GM18858 (cell line): ENCODE results near the gene ACVR1B.

Experiments
- ATAC-seq: cut with Tn5 transposase; IDR thresholded peaks from one replicate; pipeline ENCODE4 v1.9.1; 2021; ENCODE audit not compliant: unreplicated experiment

Gene ACVR1B

GRCh38 chr12:51917041-51917590 lies 34.4 kb upstream of the ACVR1B start:
- no peak for ATAC-seq

DNA sequence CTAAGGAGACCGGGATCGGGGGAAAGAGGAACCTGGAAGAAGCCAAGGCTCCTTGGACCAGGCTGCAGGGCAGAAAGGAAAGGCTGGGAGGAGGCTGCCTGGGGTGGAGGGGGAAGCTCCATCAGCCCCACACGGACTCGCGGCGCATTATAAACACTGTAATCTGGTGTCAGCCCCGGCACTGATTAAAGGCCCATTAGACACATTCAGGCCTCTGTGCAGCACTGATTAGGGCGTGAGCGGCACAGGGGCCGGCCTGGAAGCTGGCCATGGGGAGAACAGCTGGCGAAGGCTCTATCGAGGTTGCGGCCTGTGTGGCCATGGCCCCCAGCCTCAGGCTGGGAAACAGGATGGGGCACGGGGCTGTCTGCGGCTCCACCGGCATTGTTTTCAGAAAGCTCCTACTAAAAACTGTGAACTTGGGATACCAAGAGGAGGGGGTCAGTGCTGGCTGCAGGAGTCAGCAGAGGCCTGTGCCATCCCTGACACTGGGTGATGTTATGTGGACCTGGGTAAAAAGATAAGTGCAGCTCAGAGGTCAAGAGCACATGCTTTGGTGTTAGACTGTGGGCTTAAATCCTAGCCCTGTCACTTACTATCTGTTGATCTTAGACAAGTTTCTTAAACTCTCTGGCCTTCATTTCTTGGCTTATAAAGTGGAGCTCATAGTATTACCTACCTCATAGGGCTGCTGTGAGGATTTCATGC lies 33.6 kb upstream of the ACVR1B start:
- ATAC-seq: no peak

DNA sequence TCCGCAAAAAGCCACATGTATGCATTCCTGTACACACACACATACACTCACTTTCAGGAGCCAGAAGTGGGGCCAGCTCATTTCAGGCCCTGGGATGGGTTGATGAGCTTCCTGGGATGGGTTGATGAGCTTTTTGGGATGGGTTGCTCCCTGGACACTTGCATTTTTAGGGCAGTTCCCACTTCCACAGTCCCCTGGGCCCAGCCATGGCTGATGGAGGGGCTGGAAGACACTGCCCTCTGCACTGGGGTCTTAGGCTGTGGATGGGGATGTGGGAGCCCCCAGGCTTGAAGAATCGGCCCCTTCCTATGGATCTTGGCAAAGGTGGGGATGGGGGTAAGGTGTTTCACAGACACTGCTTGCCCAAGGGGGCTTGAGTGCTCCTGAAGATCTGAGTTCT lies 31.5 kb upstream of the ACVR1B start:
- no peak for ATAC-seq

DNA sequence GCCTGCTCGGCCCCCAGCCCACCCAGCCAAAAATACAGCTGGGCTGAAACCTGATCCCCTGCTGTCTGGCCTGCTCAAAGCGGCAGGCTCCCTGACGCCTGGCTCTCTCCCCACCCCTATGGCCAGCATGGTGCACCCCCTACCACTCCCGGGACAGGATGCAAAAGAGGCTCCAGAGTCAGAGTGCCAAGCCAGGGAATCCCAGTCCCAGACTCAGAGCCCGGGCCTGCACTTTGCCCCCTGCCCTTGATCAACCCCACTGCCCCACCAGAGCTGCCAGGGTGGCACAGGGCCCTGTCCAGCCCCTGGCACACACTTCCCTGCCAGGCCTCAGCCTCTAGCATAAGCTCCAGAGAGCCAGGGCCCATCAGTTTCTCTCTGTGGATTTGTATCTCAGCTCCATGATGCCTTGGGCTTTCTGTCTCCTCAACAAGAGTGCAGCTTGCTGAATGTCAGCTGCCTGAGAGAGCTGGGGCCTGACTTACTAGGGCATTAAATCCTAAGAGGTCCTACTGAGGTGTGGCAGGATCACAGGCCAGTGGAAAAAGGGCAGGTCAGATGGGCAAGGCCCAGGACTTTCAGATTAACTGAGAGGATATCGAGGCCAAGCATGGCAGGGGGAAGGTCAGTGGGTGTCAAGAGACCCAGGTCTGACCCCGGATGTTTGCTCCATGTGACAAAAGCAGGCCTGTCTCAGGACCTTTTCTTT lies 30.3 kb upstream of the ACVR1B start:
- ATAC-seq: no peak

DNA sequence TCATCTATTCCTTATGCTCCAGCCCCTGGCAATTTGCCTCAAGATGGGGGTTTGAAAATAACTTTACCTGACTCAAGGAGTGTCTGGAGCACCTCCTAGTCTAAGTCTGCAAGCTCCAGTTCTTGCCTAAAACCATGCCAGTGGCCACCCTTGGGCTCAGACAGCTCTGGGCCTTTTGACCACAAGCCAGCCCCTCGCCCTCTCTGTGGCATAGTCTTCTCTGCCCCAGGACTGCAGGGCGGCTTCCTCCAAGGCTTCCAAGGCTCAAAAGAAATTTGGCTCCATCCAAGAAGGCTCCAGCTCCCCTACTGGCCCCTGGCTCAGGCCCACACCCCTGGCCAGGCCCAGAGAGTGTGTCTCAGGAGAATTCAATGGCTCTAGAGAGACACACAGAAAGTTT lies 29.4 kb upstream of the ACVR1B start:
- no peak for ATAC-seq

GRCh38 chr12:51922762-51923505 lies 28.6 kb upstream of the ACVR1B start:
- ATAC-seq: no peak

DNA sequence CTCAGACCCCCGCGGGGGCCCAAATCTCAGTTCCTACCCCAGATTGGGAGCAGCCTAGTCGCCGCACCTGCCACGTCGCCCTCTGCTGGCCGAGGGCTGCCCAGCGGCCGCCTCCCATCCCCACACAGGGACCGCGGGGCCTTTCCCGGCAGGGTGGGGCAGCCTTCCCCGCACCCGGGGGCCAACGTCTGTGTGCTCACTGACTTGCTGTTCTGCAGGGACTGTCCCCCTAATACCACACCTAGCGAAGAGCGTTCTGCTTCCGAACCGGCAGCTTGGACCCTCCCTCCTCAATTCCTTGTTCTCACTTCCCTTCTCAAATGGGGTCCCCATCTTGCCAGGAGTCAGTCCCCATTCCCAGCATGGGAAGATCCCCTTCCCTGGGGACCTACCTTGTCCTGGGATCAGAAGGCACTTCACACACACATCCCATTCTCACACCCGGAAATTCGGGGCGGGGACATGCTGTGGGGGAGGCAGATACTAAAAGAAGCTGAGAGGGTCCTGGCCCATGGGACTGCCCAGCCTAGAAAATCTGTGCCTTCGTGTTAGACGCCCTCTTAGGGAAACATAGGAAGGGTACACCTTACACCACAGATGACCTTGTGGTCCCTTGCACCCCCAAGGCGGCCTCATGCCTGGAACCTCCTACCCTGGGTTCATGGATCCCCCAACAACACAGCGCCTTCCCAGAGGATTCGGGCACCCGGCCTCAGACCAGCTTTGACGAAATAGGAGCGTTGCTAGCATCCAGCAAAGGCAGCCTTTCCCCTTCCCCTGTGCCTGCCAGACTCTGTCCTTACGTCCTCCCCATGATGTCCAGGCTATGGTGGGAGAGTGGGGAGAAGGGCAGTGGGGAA lies 27.8 kb upstream of the ACVR1B start:
- ATAC-seq: no peak

DNA sequence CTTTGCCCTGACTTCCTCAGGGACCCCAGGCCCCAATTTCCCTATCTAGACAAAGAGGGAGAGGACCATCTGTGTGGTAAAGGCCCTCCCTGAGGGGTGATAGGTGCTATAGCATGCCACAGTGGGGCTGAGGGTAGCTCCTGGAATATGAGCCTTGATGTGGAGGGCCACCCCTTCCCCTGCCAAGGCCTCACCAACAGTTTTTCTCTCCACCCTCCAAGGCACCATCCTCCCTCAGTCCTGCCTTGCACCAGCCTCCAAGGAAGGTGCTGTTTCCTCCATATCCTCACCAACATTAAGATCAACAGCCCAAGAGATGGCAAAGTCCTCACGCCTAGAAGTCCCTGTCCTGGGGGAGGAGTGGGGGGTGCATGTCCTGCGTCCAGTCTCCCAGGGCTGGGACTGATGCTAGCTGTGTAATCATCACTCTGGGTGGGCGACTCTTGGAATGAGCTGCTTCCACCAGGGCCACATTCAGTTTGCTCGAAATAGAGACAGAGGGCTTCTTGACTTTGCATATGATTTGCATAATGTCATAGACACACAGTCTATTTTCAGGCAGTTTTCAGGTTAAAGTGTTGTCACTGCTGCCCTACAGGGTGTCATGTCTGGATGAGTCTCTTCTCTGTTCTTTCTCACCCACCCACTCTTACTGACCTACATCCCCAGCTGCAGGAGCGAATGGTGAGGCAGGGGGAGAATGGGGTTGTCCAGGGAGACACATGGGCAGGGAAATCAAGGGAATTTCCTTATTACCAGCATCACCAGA lies 26.8 kb upstream of the ACVR1B start:
- peak; percentile 43 for ATAC-seq

DNA sequence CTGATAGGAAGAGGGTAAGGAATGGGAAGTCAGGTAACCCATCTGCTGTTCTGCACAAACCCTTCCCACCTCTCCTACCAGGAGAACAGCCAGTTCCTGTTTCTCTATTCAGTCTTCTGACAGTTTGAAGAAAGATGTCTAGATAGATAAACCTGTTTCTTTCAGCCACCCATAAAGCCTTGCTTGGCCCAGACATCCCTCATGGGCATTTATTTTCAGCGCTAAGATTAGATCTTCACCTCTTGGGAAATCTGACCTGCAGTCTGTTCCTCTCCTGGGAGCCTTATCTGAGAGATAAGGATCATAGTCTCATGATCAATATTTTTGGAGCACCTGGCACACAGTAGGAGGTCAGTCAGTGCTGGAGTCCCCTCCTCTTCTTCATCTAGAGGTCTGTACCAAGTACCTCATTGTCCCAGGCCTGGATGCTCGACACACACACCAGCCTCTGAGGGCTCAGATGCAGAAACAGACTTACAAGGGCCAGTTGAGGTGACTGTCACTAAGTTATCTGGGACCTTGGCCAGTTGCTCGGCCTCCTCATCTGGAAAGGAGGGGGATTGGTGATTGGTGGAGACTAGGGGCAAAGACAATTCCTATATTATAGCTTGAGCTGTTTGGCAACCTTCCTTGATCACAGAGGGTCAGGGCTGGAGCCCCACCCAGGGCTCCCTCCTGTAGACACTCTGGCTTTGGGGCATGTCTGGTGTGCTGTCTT lies 26.0 kb upstream of the ACVR1B start:
- peak; percentile 6 for ATAC-seq

DNA sequence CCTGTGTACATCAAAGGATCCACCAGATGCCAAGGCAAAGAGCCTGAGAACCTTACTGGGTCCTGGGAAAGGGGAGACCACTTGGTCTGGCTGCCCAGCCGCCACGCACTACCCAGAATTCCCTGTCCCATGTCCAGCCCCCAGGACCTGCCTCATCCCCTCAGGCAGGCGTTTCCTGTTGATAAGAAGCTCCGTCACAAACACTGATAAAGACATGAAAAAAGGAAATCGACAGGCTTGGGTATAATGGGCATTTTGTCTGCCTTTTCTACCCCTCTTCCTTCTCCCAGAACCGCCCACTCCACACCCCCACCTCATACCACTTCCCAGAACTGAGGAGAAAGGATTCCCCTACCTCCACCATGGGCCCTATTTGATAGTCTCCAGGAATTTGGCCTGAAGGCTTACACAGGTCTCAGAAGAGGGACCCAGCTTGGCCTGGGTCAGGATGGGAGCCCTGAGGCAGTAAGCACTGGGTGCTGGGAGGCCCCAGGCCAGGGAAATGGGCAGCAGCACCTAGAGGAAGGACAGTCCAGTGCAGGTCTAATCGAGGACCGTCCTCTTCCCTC lies 25.4 kb upstream of the ACVR1B start:
- no peak for ATAC-seq

- ATAC-seq: no peak
Measured at GRCh38 chr12:51926718-51927117, 24.8 kb upstream of the ACVR1B start.

GRCh38 chr12:51932218-51933076 lies 19.1 kb upstream of the ACVR1B start:
- no peak for ATAC-seq

GRCh38 chr12:51934080-51934479 lies 17.4 kb upstream of the ACVR1B start:
- no peak for ATAC-seq

DNA sequence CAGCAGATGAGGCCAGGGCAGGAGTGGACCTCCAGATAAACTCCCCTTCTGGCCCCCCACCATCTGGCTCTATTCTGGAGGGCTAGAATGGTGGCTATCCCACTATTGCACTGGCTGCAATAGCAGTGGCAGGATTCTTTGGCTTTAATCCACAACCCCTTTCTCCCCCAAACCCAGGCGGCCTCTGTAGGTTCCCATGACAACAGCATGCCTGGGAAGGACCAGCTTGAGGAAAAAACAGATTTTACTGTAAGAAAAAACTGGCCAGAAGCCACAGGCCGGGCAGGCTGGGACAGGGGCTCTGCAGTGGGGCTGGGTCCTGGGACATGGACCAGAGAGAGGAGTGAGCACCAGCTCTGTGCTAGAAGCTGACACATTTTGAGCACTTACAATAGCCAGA lies 13.6 kb upstream of the ACVR1B start:
- no peak for ATAC-seq

DNA sequence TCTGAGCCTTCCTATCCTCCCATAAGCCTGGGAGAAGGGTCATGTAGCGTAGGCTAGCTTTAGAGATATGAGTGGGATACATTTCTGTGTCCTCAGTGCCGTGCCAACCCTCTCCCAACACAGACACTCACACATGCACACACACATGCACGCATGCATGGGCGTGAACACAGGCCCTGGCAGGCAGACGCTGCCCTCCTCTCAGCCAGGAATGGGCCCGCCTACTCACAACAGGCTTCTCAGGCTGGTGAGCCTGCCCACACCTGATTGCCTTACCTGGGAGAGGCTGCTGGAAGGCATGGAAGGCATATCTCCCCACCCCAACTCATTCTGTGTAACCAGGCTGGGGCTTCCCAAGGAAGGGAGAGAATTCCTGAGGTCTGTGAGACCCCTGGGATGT lies 12.8 kb upstream of the ACVR1B start:
- ATAC-seq: no peak

GRCh38 chr12:51941011-51941581 lies 10.4 kb upstream of the ACVR1B start:
- ATAC-seq: no peak

- ATAC-seq: no peak
Measured at GRCh38 chr12:51941604-51942003, 9.9 kb upstream of the ACVR1B start.

DNA sequence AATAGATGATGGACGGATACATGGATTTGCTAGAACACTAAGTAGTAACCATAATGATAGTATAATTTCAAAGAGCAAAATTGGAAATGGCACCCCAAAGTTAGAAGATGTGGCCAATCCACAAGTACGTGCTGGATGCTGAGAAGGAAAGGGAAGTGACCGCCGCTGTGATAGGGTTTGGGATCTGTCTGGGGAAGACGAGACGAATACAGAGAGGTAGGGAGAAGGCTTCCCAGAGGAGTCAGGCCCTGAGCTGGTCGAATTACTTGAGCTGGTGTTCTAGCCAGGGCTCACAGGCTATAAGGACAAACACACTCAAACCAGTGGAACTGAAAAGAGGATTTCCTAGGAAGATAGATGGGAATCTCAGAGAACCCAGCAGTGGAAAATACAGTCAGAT lies 9.4 kb upstream of the ACVR1B start:
- no peak for ATAC-seq
